ENCODE data around the gene PPM1L. TPM values are rescaled to one million over a fixed set of nuclear protein-coding genes. Genes with fewer than 3 reads are reported as not detected.

Gene PPM1L
- total RNA-seq, 1 donor from 2014 or later, result 12.2 TPM

DNA sequence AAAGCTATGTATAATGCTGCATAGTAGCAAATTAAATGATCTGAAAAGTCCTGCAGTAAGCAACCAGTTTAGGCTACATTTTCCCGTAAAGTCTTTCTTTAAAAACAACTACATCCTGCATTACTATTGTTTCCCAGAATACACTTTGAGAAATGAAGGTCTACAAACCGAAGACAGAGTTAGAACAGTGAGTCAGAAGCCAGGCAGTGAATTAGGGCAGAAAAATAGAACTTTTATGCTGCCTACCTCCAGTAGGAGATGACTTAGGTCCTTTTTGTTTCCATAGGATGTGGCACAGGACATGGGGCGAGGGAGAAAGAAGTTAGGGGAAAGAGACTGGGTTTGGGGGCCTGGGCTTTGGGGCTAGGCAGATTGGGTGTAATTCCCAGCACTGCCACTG lies 127.3 kb downstream of the PPM1L start:
- TF ChIP-seq CTCF (IDR thresholded peaks at IDR 0.05; ENCODE audit: unreplicated experiment), result no peak
- H3K27ac Mint-ChIP-seq (ENCODE audit: unreplicated experiment), result no peak overlapping the region
- H3K4me3 Mint-ChIP-seq (ENCODE audit: unreplicated experiment), result no peak overlapping the region
- peaks cover 3% of the 10 kb centered on the region for H3K4me1 Mint-ChIP-seq (ENCODE audit: unreplicated experiment)
- peaks cover 5% of the 10 kb centered on the region for H3K36me3 Mint-ChIP-seq (ENCODE audit: low read depth, unreplicated experiment)
- no peak for DNase-seq (ENCODE audit: low spot score)
- no peaks in the 10 kb centered on the region for H3K27me3 Mint-ChIP-seq (ENCODE audit: unreplicated experiment)
- H3K9me3 Mint-ChIP-seq (ENCODE audit: unreplicated experiment), result no peaks in the 10 kb centered on the region

DNA sequence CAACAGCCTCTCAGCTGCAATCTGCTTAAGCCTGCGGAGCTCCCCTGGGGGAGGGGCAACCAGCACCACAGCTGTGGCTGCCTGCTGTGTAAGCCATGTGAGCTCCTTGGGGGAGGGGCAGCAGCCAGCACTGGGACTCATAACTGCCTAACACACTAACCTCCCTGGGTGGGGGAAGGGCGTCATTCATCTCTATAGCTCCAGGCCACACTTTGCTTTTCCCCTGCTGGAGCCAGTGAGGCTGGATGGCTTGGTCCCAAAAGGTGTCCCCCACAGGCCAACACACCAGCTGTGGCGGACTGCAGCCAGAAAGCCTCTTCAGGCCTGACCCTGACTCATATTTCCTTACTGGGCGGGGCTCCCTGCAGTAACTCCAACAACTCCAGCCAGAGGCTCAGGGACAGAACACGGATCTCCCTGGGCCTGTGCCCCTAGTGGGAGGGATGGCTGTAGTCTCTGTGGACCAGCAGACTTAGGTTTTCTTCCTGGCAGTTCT lies 129.8 kb downstream of the PPM1L start:
- no peak for DNase-seq (ENCODE audit: low spot score)

GRCh38 chr3:160886421-160886820 lies 130.4 kb downstream of the PPM1L start:
- no peak for TF ChIP-seq CTCF (IDR thresholded peaks at IDR 0.05; ENCODE audit: unreplicated experiment)
- Mint-ChIP-seq H3K9me3 (ENCODE audit: unreplicated experiment) (no peaks in the 10 kb centered on the region), H3K4me1 (ENCODE audit: unreplicated experiment) (peaks cover 3% of the 10 kb centered on the region), H3K27ac (ENCODE audit: unreplicated experiment) (no peak overlapping the region), H3K27me3 (ENCODE audit: unreplicated experiment) (no peaks in the 10 kb centered on the region), H3K36me3 (ENCODE audit: low read depth, unreplicated experiment) (peaks cover 5% of the 10 kb centered on the region), H3K4me3 (ENCODE audit: unreplicated experiment) (no peak overlapping the region)
- DNase-seq (ENCODE audit: low spot score), result no peak

More for the DNA sequence above, 129.8 kb downstream of the PPM1L start:
- Mint-ChIP-seq H3K36me3 (ENCODE audit: low read depth, unreplicated experiment) (peaks cover 5% of the 10 kb centered on the region), H3K9me3 (ENCODE audit: unreplicated experiment) (no peaks in the 10 kb centered on the region), H3K4me3 (ENCODE audit: unreplicated experiment) (no peak overlapping the region), H3K4me1 (ENCODE audit: unreplicated experiment) (peaks cover 3% of the 10 kb centered on the region), H3K27me3 (ENCODE audit: unreplicated experiment) (no peaks in the 10 kb centered on the region), H3K27ac (ENCODE audit: unreplicated experiment) (no peak overlapping the region)
- no peak for TF ChIP-seq CTCF (IDR thresholded peaks at IDR 0.05; ENCODE audit: unreplicated experiment)

DNA sequence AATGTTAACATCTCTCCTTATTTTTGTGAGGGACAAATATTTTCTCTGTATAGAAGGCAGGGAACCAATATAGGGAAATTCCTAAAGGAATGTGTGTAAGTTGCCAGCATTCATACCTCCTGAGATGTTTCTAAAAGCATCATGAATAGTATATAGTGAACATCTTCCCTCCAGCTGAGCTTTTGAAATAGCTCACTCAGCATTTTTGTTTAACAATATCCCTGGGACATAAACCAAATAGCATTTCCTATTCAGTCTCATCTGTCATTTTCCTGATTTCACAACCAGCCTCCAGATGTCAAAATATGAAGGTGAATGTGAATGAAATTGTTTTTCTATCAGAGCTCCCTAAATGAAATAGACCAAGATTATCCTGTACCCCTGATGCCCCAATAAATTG lies 137.2 kb downstream of the PPM1L start:
- no peak overlapping the region for H3K4me3 Mint-ChIP-seq (ENCODE audit: unreplicated experiment)
- no peak for TF ChIP-seq CTCF (IDR thresholded peaks at IDR 0.05; ENCODE audit: unreplicated experiment)
- H3K9me3 Mint-ChIP-seq (ENCODE audit: unreplicated experiment), result no peaks in the 10 kb centered on the region
- H3K27me3 Mint-ChIP-seq (ENCODE audit: unreplicated experiment), result peaks cover 3% of the 10 kb centered on the region
- H3K36me3 Mint-ChIP-seq (ENCODE audit: low read depth, unreplicated experiment), result no peaks in the 10 kb centered on the region
- no peak for DNase-seq (ENCODE audit: low spot score)
- no peaks in the 10 kb centered on the region for H3K4me1 Mint-ChIP-seq (ENCODE audit: unreplicated experiment)
- no peak overlapping the region for H3K27ac Mint-ChIP-seq (ENCODE audit: unreplicated experiment)

- peaks cover 2% of the 10 kb centered on the region for H3K27me3 Mint-ChIP-seq (ENCODE audit: unreplicated experiment)
- no peak for DNase-seq (ENCODE audit: low spot score)
Measured at GRCh38 chr3:160904691-160905090, 148.7 kb downstream of the PPM1L start.

More at GRCh38 chr3:160904691-160905090, 148.7 kb downstream of the PPM1L start:
- Mint-ChIP-seq H3K36me3 (ENCODE audit: low read depth, unreplicated experiment) (no peaks in the 10 kb centered on the region), H3K9me3 (ENCODE audit: unreplicated experiment) (no peaks in the 10 kb centered on the region), H3K4me3 (ENCODE audit: unreplicated experiment) (no peak overlapping the region), H3K4me1 (ENCODE audit: unreplicated experiment) (no peaks in the 10 kb centered on the region), H3K27ac (ENCODE audit: unreplicated experiment) (no peak overlapping the region)
- no peak for TF ChIP-seq CTCF (IDR thresholded peaks at IDR 0.05; ENCODE audit: unreplicated experiment)

Data from endothelial cell (in vitro differentiated cells).